Activated T-cell treated with anti-CD3 and anti-CD28 coated beads, Interleukin-2, amount 50 U/mL, for 24 hours (primary cell): ENCODE results near the gene VAT1L.

ENCODE experiments used
- DNase-seq: peaks from one replicate; pipeline ENCODE4 v3.0.0-alpha.2; 2020
- H3K27ac Mint-ChIP-seq: 2 replicates; pipeline ENCODE4 v1.8.0; 2020; ENCODE audit warnings: mild to moderate bottlenecking, mixed read lengths
- H3K27me3 Mint-ChIP-seq: 2 replicates; pipeline ENCODE4 v1.8.0; 2020; ENCODE audit warnings: mixed read lengths
- H3K36me3 Mint-ChIP-seq: 2 replicates; pipeline ENCODE4 v1.8.0; 2020; ENCODE audit warnings: low read depth, mixed read lengths
- H3K4me1 Mint-ChIP-seq: 2 replicates; pipeline ENCODE4 v1.8.0; 2020; ENCODE audit warnings: low read depth, mixed read lengths
- H3K4me3 Mint-ChIP-seq: 2 replicates; pipeline ENCODE4 v1.8.0; 2020; ENCODE audit warnings: mild to moderate bottlenecking, moderate library complexity, mixed read lengths
- H3K9me3 Mint-ChIP-seq: 2 replicates; pipeline ENCODE4 v1.8.0; 2020; ENCODE audit warnings: mixed read lengths

VAT1L gene

DNA sequence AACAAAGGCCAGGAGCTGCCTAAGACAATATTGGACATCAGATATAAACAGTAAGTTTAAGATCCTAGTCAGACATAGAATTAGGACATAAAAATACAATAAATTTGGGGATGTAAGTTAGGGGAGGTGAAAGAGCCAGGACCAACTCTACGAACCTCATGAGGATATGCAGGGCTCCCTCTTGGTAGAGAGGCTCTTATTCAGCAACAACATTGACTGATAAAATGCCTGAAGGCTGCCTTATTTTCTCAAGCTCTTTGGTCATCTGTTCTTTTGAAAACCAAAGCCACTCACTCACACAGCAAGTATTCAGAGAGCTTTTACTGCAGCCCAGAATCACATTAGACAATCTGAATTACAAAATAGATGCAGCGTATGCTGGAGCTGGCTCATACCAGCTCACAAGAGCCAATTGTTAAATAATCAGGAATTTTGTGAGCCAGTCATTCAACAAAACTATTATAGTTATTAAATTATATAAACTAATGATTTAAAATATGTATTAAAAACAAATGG, 125.4 kb downstream of the VAT1L start:
- H3K27ac Mint-ChIP-seq, result no peak overlapping the region
- H3K9me3 Mint-ChIP-seq, result no peaks in the 10 kb centered on the region
- H3K27me3 Mint-ChIP-seq, result peaks cover 3% of the 10 kb centered on the region
- no peak overlapping the region for H3K4me3 Mint-ChIP-seq
- no peaks in the 10 kb centered on the region for H3K4me1 Mint-ChIP-seq
- no peaks in the 10 kb centered on the region for H3K36me3 Mint-ChIP-seq
- DNase-seq, result no peak

- no peak overlapping the region for H3K4me3 Mint-ChIP-seq
- no peaks in the 10 kb centered on the region for H3K4me1 Mint-ChIP-seq
- no peak overlapping the region for H3K27ac Mint-ChIP-seq
- H3K27me3 Mint-ChIP-seq, result peaks cover 3% of the 10 kb centered on the region
- no peak for DNase-seq
- H3K9me3 Mint-ChIP-seq, result no peaks in the 10 kb centered on the region
- no peaks in the 10 kb centered on the region for H3K36me3 Mint-ChIP-seq
Measured at GRCh38 chr16:77916111-77916510, 127.7 kb downstream of the VAT1L start.

GRCh38 chr16:77917971-77918370, 129.6 kb downstream of the VAT1L start:
- DNase-seq, result no peak
- Mint-ChIP-seq H3K4me3 (no peak overlapping the region), H3K36me3 (no peaks in the 10 kb centered on the region), H3K9me3 (no peaks in the 10 kb centered on the region), H3K4me1 (no peaks in the 10 kb centered on the region), H3K27me3 (peaks cover 3% of the 10 kb centered on the region), H3K27ac (no peak overlapping the region)

DNA sequence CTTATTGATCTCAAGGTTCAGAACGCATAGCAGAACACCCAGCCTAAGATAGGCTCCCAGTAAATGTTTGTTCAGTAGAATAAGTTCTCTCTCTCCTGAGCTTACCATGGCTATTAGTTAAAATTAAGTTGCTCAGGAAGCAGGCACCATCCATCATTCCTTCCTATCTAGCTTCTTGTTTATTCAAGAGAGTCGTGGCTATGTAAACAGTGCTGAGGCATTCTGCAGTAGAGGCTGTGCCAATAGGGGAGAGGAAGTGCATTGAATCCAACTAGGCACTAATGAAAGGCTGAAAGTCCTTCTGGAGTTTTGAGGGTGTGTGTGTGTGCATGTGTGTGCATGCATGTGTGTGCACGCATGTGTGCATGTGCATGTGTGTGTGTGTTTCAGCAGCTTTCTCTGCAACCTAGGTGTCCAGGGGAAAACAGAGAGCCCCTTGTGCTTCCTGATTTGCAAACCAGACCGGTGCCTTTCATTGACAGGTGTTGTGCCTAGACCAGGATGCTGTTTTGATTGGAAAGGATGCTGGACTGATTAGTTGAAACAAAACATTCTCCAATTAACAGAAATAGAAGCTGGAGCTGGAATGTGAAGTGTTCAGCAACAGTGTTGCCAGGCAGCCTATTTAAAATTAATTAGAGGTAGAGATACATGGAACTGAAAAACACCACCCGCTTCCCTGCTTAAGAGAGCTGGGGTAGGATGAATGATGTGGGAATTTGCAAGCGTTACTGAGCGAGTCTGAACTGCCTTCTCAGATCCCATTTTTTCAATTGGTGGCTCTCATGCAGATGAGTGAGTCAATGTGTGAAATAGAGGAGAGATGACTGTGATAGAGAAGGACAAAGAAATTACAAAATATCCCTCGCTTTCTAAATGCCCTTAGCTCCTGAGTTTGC, 130.7 kb downstream of the VAT1L start:
- H3K4me1 Mint-ChIP-seq, result no peaks in the 10 kb centered on the region
- H3K36me3 Mint-ChIP-seq, result no peaks in the 10 kb centered on the region
- H3K27me3 Mint-ChIP-seq, result peaks cover 5% of the 10 kb centered on the region
- no peak for DNase-seq
- H3K9me3 Mint-ChIP-seq, result no peaks in the 10 kb centered on the region
- no peak overlapping the region for H3K27ac Mint-ChIP-seq
- H3K4me3 Mint-ChIP-seq, result no peak overlapping the region

GRCh38 chr16:77919761-77920415, 131.5 kb downstream of the VAT1L start:
- H3K4me1 Mint-ChIP-seq, result no peaks in the 10 kb centered on the region
- no peak overlapping the region for H3K4me3 Mint-ChIP-seq
- peaks cover 8% of the 10 kb centered on the region for H3K27me3 Mint-ChIP-seq
- no peaks in the 10 kb centered on the region for H3K9me3 Mint-ChIP-seq
- no peaks in the 10 kb centered on the region for H3K36me3 Mint-ChIP-seq
- DNase-seq, result no peak
- H3K27ac Mint-ChIP-seq, result no peak overlapping the region

DNA sequence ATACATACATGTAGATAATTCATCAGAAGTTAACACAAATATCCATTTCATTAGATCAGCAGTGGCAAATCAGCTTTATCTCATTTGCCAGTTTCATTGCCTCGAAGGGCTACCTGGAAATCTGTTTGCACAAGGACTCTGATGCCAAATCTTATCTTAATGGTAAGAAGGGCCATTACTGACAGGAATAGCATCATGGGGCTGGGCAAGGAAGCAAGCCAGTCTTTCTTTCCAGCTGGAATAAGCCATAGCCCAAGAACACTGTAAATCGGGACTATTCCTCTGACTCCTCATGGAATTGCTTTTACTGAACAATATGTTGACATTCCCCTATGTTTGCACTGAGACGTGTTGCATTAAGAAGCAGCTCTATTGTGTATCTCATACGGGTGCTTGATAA, 132.6 kb downstream of the VAT1L start:
- H3K27me3 Mint-ChIP-seq, result peaks cover 8% of the 10 kb centered on the region
- no peak overlapping the region for H3K4me3 Mint-ChIP-seq

GRCh38 chr16:77922228-77922754, 133.9 kb downstream of the VAT1L start:
- Mint-ChIP-seq H3K27me3 (peaks cover 8% of the 10 kb centered on the region), H3K4me3 (no peak overlapping the region), H3K36me3 (no peaks in the 10 kb centered on the region), H3K4me1 (no peaks in the 10 kb centered on the region), H3K27ac (no peak overlapping the region), H3K9me3 (no peaks in the 10 kb centered on the region)
- no peak for DNase-seq

More for the DNA sequence above, 132.6 kb downstream of the VAT1L start:
- H3K36me3 Mint-ChIP-seq, result no peaks in the 10 kb centered on the region
- H3K27ac Mint-ChIP-seq, result no peak overlapping the region
- no peaks in the 10 kb centered on the region for H3K4me1 Mint-ChIP-seq
- no peak for DNase-seq
- no peaks in the 10 kb centered on the region for H3K9me3 Mint-ChIP-seq

GRCh38 chr16:77925531-77925930, 137.2 kb downstream of the VAT1L start:
- H3K4me3 Mint-ChIP-seq, result no peak overlapping the region
- H3K27me3 Mint-ChIP-seq, result peaks cover 9% of the 10 kb centered on the region
- no peak overlapping the region for H3K27ac Mint-ChIP-seq
- DNase-seq, result no peak
- no peaks in the 10 kb centered on the region for H3K9me3 Mint-ChIP-seq
- H3K4me1 Mint-ChIP-seq, result no peaks in the 10 kb centered on the region
- no peaks in the 10 kb centered on the region for H3K36me3 Mint-ChIP-seq

DNA sequence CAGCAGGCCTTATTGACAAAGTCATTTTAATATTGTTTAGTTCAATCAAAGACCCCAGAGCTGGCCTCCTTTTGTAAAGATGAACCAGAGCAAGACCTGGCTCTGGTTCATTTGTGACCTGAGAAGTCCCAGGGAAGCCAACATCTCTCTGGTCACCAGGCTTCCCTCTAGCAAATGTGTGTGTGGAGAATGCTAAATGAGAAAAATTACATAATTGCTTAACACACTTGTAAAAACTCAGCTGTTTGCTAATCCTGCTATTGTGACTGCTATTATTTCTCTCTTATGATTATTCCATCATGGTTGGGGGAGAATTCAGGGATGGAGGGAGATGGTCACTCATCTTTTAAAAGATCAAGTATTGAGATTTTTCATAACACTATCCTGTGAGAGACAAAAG, 139.7 kb downstream of the VAT1L start:
- Mint-ChIP-seq H3K27ac (no peak overlapping the region), H3K36me3 (no peaks in the 10 kb centered on the region), H3K4me1 (no peaks in the 10 kb centered on the region), H3K27me3 (peaks cover 19% of the 10 kb centered on the region), H3K4me3 (no peak overlapping the region), H3K9me3 (no peaks in the 10 kb centered on the region)
- DNase-seq, result no peak

DNA sequence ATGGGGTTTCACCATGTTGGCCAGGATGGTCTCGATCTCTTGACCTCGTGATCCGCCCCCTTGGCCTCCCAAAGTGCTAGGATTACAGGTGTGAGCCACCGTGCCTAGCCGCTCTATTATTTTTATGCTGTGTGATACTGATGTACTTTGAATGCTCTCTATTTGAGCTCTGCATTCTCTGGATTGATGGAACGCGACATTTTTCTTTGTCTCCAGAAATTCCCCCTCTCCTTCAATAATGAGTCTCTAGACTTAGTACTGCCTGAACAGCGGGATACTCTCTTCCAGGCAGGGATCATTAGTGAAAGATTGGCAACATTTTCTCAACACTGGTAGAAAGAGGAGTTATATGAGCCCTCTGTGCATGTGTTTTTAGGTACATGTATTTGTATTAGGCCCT, 140.6 kb downstream of the VAT1L start:
- Mint-ChIP-seq H3K4me1 (no peaks in the 10 kb centered on the region), H3K27me3 (peaks cover 23% of the 10 kb centered on the region), H3K9me3 (no peaks in the 10 kb centered on the region), H3K4me3 (no peak overlapping the region), H3K27ac (no peak overlapping the region), H3K36me3 (no peaks in the 10 kb centered on the region)
- no peak for DNase-seq

GRCh38 chr16:77931058-77931457, 142.7 kb downstream of the VAT1L start:
- H3K9me3 Mint-ChIP-seq, result no peaks in the 10 kb centered on the region
- peaks cover 20% of the 10 kb centered on the region for H3K27me3 Mint-ChIP-seq
- H3K36me3 Mint-ChIP-seq, result no peaks in the 10 kb centered on the region
- H3K4me3 Mint-ChIP-seq, result no peak overlapping the region
- H3K27ac Mint-ChIP-seq, result no peak overlapping the region
- H3K4me1 Mint-ChIP-seq, result no peaks in the 10 kb centered on the region
- no peak for DNase-seq

DNA sequence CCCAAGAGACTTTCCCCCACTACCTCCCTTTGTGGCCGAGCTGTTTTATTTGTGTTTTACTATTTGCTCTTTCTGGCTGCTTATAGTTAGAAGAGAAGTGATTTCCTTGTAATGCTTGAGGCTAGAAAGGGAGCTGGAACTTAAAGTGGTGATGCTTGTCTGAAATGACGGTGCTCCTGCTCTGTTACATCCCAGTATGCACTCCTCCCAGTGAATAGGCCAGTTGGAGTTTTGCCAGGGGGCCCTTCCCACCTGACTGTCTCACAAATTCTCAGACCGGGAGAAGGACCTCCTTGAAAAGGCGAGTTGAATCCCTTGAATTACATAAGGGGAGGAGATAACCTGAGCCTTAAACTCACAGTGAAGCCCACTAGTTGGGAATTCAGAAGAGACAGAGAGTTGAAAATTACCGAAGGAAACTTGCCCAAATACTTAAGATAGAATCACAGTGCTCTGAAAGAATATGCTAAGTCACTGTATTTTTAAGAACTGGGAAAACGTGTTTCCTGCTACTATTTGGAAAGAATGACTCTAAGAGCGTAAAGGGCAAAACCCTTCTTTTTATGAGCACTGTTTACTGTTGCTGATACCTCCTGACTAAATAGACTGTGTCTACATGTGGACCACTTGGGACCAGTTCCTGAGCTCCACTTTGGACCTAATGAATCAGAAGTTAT, 149.2 kb downstream of the VAT1L start:
- H3K27ac Mint-ChIP-seq, result no peak overlapping the region
- H3K27me3 Mint-ChIP-seq, result peaks cover 13% of the 10 kb centered on the region

GRCh38 chr16:77938913-77939312, 150.5 kb downstream of the VAT1L start:
- no peak overlapping the region for H3K27ac Mint-ChIP-seq
- H3K36me3 Mint-ChIP-seq, result no peaks in the 10 kb centered on the region
- peaks cover 7% of the 10 kb centered on the region for H3K27me3 Mint-ChIP-seq
- no peak overlapping the region for H3K4me3 Mint-ChIP-seq
- H3K4me1 Mint-ChIP-seq, result no peaks in the 10 kb centered on the region
- peaks cover 2% of the 10 kb centered on the region for H3K9me3 Mint-ChIP-seq
- no peak for DNase-seq

More for the DNA sequence above, 149.2 kb downstream of the VAT1L start:
- no peaks in the 10 kb centered on the region for H3K4me1 Mint-ChIP-seq
- DNase-seq, result no peak
- H3K4me3 Mint-ChIP-seq, result no peak overlapping the region
- H3K9me3 Mint-ChIP-seq, result peaks cover 2% of the 10 kb centered on the region
- no peaks in the 10 kb centered on the region for H3K36me3 Mint-ChIP-seq

DNA sequence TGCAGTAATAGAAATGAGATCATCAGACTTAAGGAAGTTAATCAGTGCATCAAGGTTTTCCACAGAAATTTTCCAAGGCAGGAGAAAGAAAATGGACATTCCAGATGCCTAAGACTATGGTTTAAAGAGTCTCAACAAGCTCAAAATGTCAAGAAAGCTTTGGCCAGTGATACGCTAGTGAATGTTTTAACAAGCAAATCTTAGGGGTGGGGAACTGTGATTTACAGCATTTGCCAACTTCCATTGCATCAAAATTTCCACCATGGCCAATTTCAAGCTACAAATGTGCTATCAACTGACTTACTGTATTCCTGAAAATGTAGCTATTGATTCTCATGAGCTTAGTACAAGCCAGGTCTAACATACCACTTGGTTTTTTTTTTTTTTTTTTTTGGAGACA, 151.6 kb downstream of the VAT1L start:
- Mint-ChIP-seq H3K36me3 (no peaks in the 10 kb centered on the region), H3K4me3 (no peak overlapping the region), H3K4me1 (no peaks in the 10 kb centered on the region), H3K9me3 (peaks cover 2% of the 10 kb centered on the region), H3K27me3 (peaks cover 5% of the 10 kb centered on the region), H3K27ac (no peak overlapping the region)
- no peak for DNase-seq
